A549 (cell line): Measurements from ENCODE around the gene EXOC3L2.

ENCODE experiments used
- CEBPB ChIP-seq, 2 experiments: fragments of >200 bp in 1 of 2; sonication (Bioruptor Twin) in 1 of 2; formaldehyde crosslinking in 1 of 2; IDR thresholded peaks; 2 replicates each; pipeline ENCODE4 v1.6.1; 2012 to 2016
- CHD2 ChIP-seq: fragments of 150-350 bp; IDR thresholded peaks from 2 replicates; pipeline ENCODE4 v1.6.1; 2014; ENCODE audit warnings: low read length; ENCODE audit not compliant: partially characterized antibody
- FOSL2 ChIP-seq, 2 experiments: fragments of 450-650 bp in 1 of 2; fragments of >200 bp in 1 of 2; sonication (Bioruptor Twin) in 1 of 2; formaldehyde crosslinking; IDR thresholded peaks; 2 replicates each; pipeline versions ENCODE4 v1.5.0 to v1.6.1; 2016 to 2020; ENCODE audit warnings: mild to moderate bottlenecking in 1 of 2, moderate library complexity in 1 of 2
- HOXA7 ChIP-seq: fragments of 250-450 bp; sonication (Bioruptor Pico); IDR thresholded peaks from 2 replicates; pipeline ENCODE4 v1.5.0; 2020; ENCODE audit warnings: mild to moderate bottlenecking, moderate library complexity
- RCOR1 ChIP-seq: fragments of 150-350 bp; IDR thresholded peaks from 2 replicates; pipeline ENCODE4 v1.6.1; 2014; ENCODE audit warnings: antibody characterized with exemption, low read length, low read depth
- TF ChIP-seq, protein P1 (sequence below): fragments of >200 bp; sonication (Bioruptor Twin); formaldehyde crosslinking; IDR thresholded peaks from 3 replicates; pipeline ENCODE4 v1.5.1; 2016
- TF ChIP-seq, protein P2 (sequence below): fragments of 150-350 bp; IDR thresholded peaks from 2 replicates; pipeline ENCODE4 v1.6.1; 2014; ENCODE audit warnings: low read depth, mild to moderate bottlenecking, low read length

GRCh38 chr19:45178262-45179071 is 66.7 kb downstream of the EXOC3L2 start, which contains the start of gene BLOC1S3:
- TF ChIP-seq RCOR1 = no peak
- TF ChIP-seq CHD2 = no peak
- TF ChIP-seq, protein P1, sequence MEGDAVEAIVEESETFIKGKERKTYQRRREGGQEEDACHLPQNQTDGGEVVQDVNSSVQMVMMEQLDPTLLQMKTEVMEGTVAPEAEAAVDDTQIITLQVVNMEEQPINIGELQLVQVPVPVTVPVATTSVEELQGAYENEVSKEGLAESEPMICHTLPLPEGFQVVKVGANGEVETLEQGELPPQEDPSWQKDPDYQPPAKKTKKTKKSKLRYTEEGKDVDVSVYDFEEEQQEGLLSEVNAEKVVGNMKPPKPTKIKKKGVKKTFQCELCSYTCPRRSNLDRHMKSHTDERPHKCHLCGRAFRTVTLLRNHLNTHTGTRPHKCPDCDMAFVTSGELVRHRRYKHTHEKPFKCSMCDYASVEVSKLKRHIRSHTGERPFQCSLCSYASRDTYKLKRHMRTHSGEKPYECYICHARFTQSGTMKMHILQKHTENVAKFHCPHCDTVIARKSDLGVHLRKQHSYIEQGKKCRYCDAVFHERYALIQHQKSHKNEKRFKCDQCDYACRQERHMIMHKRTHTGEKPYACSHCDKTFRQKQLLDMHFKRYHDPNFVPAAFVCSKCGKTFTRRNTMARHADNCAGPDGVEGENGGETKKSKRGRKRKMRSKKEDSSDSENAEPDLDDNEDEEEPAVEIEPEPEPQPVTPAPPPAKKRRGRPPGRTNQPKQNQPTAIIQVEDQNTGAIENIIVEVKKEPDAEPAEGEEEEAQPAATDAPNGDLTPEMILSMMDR = no peak; the same call in 2 of the 3 replicates
- TF ChIP-seq, protein P2, sequence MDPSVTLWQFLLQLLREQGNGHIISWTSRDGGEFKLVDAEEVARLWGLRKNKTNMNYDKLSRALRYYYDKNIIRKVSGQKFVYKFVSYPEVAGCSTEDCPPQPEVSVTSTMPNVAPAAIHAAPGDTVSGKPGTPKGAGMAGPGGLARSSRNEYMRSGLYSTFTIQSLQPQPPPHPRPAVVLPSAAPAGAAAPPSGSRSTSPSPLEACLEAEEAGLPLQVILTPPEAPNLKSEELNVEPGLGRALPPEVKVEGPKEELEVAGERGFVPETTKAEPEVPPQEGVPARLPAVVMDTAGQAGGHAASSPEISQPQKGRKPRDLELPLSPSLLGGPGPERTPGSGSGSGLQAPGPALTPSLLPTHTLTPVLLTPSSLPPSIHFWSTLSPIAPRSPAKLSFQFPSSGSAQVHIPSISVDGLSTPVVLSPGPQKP = no peak
- TF ChIP-seq HOXA7 (CRISPR knock-in tag) = no peak
- TF ChIP-seq FOSL2 (IDR thresholded peaks at IDR 0.05) = no peak
- TF ChIP-seq FOSL2 (CRISPR knock-in tag; IDR thresholded peaks at IDR 0.05) = no peak
- TF ChIP-seq CEBPB (IDR thresholded peaks at IDR 0.05) = peak; percentile 61 to 81; a peak in 3 of 4 replicates
